SK-N-SH (cell line): ENCODE data around the gene ENOX1.

Experiments used
- CHD2 ChIP-seq: fragments of 150-350 bp; IDR thresholded peaks from 2 replicates; pipeline ENCODE4 v1.6.1; 2018; ENCODE audit warnings: low read length; ENCODE audit not compliant: partially characterized antibody
- EP300 ChIP-seq, 2 experiments: IDR thresholded peaks; 2 replicates each; pipeline versions ENCODE4 v1.4.0 to v1.6.1; 2012; ENCODE audit warnings: borderline replicate concordance in 1 of 2, low read depth in 1 of 2, low read length in 1 of 2
- JUND ChIP-seq: IDR thresholded peaks from 2 replicates; pipeline ENCODE4 v1.4.0; 2012
- MXI1 ChIP-seq: IDR thresholded peaks from 2 replicates; pipeline ENCODE4 v1.6.1; 2012; ENCODE audit warnings: mild to moderate bottlenecking, low read depth, low read length, improper control_type of control experiment
- NFIC ChIP-seq: IDR thresholded peaks from 2 replicates; pipeline ENCODE4 v1.4.0; 2012; ENCODE audit warnings: borderline replicate concordance
- POLR2AphosphoS5 ChIP-seq: IDR thresholded peaks from 2 replicates; pipeline ENCODE4 v1.6.1; 2012; ENCODE audit warnings: low read depth, low read length
- RAD21 ChIP-seq: IDR thresholded peaks from 2 replicates; pipeline ENCODE4 v1.6.1; 2012; ENCODE audit warnings: mild to moderate bottlenecking, low read length
- RCOR1 ChIP-seq: fragments of 150-350 bp; IDR thresholded peaks from 2 replicates; pipeline ENCODE4 v1.6.1; 2017; ENCODE audit warnings: antibody characterized with exemption, low read length
- SMC3 ChIP-seq: IDR thresholded peaks from 2 replicates; pipeline ENCODE4 v1.6.1; 2012; ENCODE audit warnings: low read depth, low read length, improper control_type of control experiment
- TAF1 ChIP-seq: IDR thresholded peaks from 2 replicates; pipeline ENCODE4 v1.6.1; 2012; ENCODE audit warnings: low read depth, mild to moderate bottlenecking, low read length, moderate library complexity, borderline replicate concordance
- YY1 ChIP-seq: IDR thresholded peaks from 2 replicates; pipeline ENCODE4 v1.4.0; 2012; ENCODE audit warnings: low read depth, mild to moderate bottlenecking
- TF ChIP-seq, protein P1 (sequence below): fragments of 200-600 bp; sonication (generic); IDR thresholded peaks from 2 replicates; pipeline ENCODE4 v1.6.1; 2017; ENCODE audit warnings: antibody characterized with exemption, mild to moderate bottlenecking, moderate library complexity
- TF ChIP-seq, protein P2 (sequence below): IDR thresholded peaks from 2 replicates; pipeline ENCODE4 v1.6.1; 2012; ENCODE audit warnings: mild to moderate bottlenecking, low read depth, low read length, moderate library complexity
- TF ChIP-seq, protein P3 (sequence below): IDR thresholded peaks from 2 replicates; pipeline ENCODE4 v1.4.0; 2012; ENCODE audit warnings: low read depth, borderline replicate concordance

DNA sequence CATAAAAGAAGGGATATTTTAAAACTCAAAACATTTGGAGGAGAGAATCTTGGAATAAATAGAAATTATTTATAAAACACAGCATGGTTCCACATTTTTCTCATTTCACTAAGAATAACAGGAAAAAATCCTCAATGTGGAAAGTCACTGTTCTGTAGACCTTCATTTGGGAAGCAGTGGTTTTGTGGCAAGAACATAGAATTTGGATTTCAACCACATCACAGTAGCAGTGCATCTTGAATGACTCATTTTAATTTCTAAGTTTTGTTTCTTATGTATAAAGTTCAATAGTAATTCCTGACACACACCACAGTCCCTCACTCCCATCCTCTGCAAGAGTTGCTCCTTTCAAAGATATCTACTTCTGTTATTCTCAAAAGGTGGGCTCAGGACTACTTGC lies 264.0 kb downstream of the ENOX1 start:
- TF ChIP-seq, protein P1, sequence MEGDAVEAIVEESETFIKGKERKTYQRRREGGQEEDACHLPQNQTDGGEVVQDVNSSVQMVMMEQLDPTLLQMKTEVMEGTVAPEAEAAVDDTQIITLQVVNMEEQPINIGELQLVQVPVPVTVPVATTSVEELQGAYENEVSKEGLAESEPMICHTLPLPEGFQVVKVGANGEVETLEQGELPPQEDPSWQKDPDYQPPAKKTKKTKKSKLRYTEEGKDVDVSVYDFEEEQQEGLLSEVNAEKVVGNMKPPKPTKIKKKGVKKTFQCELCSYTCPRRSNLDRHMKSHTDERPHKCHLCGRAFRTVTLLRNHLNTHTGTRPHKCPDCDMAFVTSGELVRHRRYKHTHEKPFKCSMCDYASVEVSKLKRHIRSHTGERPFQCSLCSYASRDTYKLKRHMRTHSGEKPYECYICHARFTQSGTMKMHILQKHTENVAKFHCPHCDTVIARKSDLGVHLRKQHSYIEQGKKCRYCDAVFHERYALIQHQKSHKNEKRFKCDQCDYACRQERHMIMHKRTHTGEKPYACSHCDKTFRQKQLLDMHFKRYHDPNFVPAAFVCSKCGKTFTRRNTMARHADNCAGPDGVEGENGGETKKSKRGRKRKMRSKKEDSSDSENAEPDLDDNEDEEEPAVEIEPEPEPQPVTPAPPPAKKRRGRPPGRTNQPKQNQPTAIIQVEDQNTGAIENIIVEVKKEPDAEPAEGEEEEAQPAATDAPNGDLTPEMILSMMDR, result no peak
- TF ChIP-seq CHD2, result no peak
- no peak for TF ChIP-seq POLR2AphosphoS5
- TF ChIP-seq YY1, result no peak
- TF ChIP-seq NFIC, result no peak
- TF ChIP-seq SMC3, result no peak
- TF ChIP-seq TAF1, result no peak
- no peak for TF ChIP-seq RCOR1
- no peak for TF ChIP-seq EP300 (IDR thresholded peaks at IDR 0.05; ENCODE audit: borderline replicate concordance in 1 of 2, low read depth in 1 of 2, low read length in 1 of 2)
- TF ChIP-seq JUND, result no peak
- TF ChIP-seq MXI1, result no peak
- TF ChIP-seq, protein P2, sequence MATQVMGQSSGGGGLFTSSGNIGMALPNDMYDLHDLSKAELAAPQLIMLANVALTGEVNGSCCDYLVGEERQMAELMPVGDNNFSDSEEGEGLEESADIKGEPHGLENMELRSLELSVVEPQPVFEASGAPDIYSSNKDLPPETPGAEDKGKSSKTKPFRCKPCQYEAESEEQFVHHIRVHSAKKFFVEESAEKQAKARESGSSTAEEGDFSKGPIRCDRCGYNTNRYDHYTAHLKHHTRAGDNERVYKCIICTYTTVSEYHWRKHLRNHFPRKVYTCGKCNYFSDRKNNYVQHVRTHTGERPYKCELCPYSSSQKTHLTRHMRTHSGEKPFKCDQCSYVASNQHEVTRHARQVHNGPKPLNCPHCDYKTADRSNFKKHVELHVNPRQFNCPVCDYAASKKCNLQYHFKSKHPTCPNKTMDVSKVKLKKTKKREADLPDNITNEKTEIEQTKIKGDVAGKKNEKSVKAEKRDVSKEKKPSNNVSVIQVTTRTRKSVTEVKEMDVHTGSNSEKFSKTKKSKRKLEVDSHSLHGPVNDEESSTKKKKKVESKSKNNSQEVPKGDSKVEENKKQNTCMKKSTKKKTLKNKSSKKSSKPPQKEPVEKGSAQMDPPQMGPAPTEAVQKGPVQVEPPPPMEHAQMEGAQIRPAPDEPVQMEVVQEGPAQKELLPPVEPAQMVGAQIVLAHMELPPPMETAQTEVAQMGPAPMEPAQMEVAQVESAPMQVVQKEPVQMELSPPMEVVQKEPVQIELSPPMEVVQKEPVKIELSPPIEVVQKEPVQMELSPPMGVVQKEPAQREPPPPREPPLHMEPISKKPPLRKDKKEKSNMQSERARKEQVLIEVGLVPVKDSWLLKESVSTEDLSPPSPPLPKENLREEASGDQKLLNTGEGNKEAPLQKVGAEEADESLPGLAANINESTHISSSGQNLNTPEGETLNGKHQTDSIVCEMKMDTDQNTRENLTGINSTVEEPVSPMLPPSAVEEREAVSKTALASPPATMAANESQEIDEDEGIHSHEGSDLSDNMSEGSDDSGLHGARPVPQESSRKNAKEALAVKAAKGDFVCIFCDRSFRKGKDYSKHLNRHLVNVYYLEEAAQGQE, result no peak
- TF ChIP-seq, protein P3, sequence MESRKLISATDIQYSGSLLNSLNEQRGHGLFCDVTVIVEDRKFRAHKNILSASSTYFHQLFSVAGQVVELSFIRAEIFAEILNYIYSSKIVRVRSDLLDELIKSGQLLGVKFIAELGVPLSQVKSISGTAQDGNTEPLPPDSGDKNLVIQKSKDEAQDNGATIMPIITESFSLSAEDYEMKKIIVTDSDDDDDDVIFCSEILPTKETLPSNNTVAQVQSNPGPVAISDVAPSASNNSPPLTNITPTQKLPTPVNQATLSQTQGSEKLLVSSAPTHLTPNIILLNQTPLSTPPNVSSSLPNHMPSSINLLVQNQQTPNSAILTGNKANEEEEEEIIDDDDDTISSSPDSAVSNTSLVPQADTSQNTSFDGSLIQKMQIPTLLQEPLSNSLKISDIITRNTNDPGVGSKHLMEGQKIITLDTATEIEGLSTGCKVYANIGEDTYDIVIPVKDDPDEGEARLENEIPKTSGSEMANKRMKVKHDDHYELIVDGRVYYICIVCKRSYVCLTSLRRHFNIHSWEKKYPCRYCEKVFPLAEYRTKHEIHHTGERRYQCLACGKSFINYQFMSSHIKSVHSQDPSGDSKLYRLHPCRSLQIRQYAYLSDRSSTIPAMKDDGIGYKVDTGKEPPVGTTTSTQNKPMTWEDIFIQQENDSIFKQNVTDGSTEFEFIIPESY, result no peak
- TF ChIP-seq RAD21, result no peak
